Naive thymus-derived CD8-positive, alpha-beta T cell (primary cell): ENCODE results near the gene TADA2B. TPM values are rescaled to one million over a fixed set of nuclear protein-coding genes. Genes with fewer than 3 reads are reported as not detected.
A peak's percentile ranks its signal among the peaks of the same experiment; 100 is the strongest.

ENCODE experiments used
- ATAC-seq, 2 donors: fragments of 150-1000 bp; cut with Tn5 transposase in 1 of 2; sonication (Bioruptor Pico), chemical (Tn5 transposase) in 1 of 2; 1 replicate in 1 of 2; 2 replicates in 1 of 2; pipeline ENCODE4 v1.10.0; 2021; ENCODE audit warnings: mild to moderate bottlenecking in 2 of 2, moderate library complexity in 2 of 2
- POLR2A ChIA-PET: fragments of 350-600 bp; sonication (Branson Sonifier 250); formaldehyde crosslinking; loops from one replicate; lab custom pipeline; 2021; ENCODE audit warnings: antibody characterized with exemption; lab: Charles Lee
- DNase-seq, 10 donors: peaks; one replicate each; pipeline versions ENCODE4 v3.0.0 to v3.0.0-alpha.2; 2020 to 2022
- H3K27ac Mint-ChIP-seq, 10 donors: one replicate each; pipeline ENCODE4 v1.8.0; 2020 to 2022; ENCODE audit warnings: mild to moderate bottlenecking in 10 of 10, mixed read lengths in 10 of 10, moderate library complexity in 4 of 10, inconsistent platforms in 1 of 10
- H3K27me3 Mint-ChIP-seq, 5 donors: one replicate each; pipeline ENCODE4 v1.8.0; 2021 to 2022; ENCODE audit warnings: mixed read lengths in 5 of 5
- H3K36me3 Mint-ChIP-seq, 3 donors: one replicate each; pipeline ENCODE4 v1.8.0; 2020 to 2022; ENCODE audit warnings: mixed read lengths in 3 of 3, mild to moderate bottlenecking in 2 of 3, inconsistent platforms in 1 of 3
- H3K4me1 Mint-ChIP-seq, 4 donors: one replicate each; pipeline ENCODE4 v1.8.0; 2021 to 2022; ENCODE audit warnings: mixed read lengths in 4 of 4
- H3K4me3 Mint-ChIP-seq, 10 donors: one replicate each; pipeline ENCODE4 v1.8.0; 2020 to 2022; ENCODE audit warnings: mild to moderate bottlenecking in 10 of 10, mixed read lengths in 10 of 10, moderate library complexity in 6 of 10, inconsistent platforms in 1 of 10
- H3K9me3 Mint-ChIP-seq, 9 donors: one replicate each; pipeline ENCODE4 v1.8.0; 2020 to 2022; ENCODE audit warnings: mixed read lengths in 9 of 9, mild to moderate bottlenecking in 3 of 9, inconsistent platforms in 1 of 9, moderate library complexity in 1 of 9
- polyA plus RNA-seq, 3 donors: library from polyadenylated mRNA; unstranded; fragments of 300-500 nt; fragmentation: Illumina TruSeq; gene quantifications; one replicate each; pipeline ENCODE4 v1.2.3, GENCODE V29; 2021
- total RNA-seq, 8 experiments: library from RNA in 2 of 8; stranded (reverse) in 2 of 8; gene quantifications; one replicate each; pipeline ENCODE4 v1.2.3 and lab custom pipeline; 2021 to 2026

TADA2B gene
- total and polyA plus RNA-seq, 5 experiments from 2014 or later, result 2.6 to 55.2 (median 4.8) TPM

GRCh38 chr4:7066006-7066405, 22.8 kb downstream of the TADA2B start:
- H3K27me3 Mint-ChIP-seq, result peaks cover 0 to 3% (median 0%) of the 10 kb centered on the region in 5 donors
- H3K9me3 Mint-ChIP-seq, result no peaks in the 10 kb centered on the region
- POLR2A ChIA-PET, result interaction anchor here (0.6 to 8.6 kb wide), 7 partner anchors 9 to 757 kb away, joined by 3 to 172 read pairs (median 3); partner anchors contain the start of gene TADA2B
- peak overlapping the region; percentile 85 to 98 (median 96) for H3K4me3 Mint-ChIP-seq
- DNase-seq, result no peak
- peak overlapping the region in 7 of 10 donors; percentile 28 to 93 (median 77) for H3K27ac Mint-ChIP-seq
- H3K36me3 Mint-ChIP-seq, result peaks cover 0 to 42% (median 9%) of the 10 kb centered on the region in 3 donors
- H3K4me1 Mint-ChIP-seq, result peaks cover 18 to 63% (median 52%) of the 10 kb centered on the region in 4 donors
- ATAC-seq, result no peak

- H3K27me3 Mint-ChIP-seq, result peaks cover 0 to 3% (median 0%) of the 10 kb centered on the region in 5 donors
- no peaks in the 10 kb centered on the region for H3K9me3 Mint-ChIP-seq
- DNase-seq, result no peak
- POLR2A ChIA-PET, result interaction anchor here (1.6 to 8.6 kb wide), 7 partner anchors 14 to 426 kb away, joined by 3 to 172 read pairs (median 15); partner anchors contain the start of genes MRFAP1, TADA2B and TBC1D14
- H3K4me3 Mint-ChIP-seq, result peak overlapping the region; percentile 85 to 98 (median 96)
- ATAC-seq, result no peak
- H3K27ac Mint-ChIP-seq, result peak overlapping the region; percentile 73 to 98 (median 88)
- peaks cover 0 to 37% (median 9%) of the 10 kb centered on the region in 3 donors for H3K36me3 Mint-ChIP-seq
- H3K4me1 Mint-ChIP-seq, result peaks cover 18 to 60% (median 52%) of the 10 kb centered on the region in 4 donors
Observed at GRCh38 chr4:7066493-7066892, 23.3 kb downstream of the TADA2B start.

GRCh38 chr4:7067126-7067451, 23.9 kb downstream of the TADA2B start:
- no peak for DNase-seq

GRCh38 chr4:7067452-7068278, 24.5 kb downstream of the TADA2B start, which contains the start of gene GRPEL1:
Gene GRPEL1, minus strand, starts transcription at chr4:7068064. Its CDS starts 32 bp downstream, at chr4:7068032.
- POLR2A ChIA-PET, result interaction anchor here (0.7 to 8.6 kb wide), 36 partner anchors 9 to 1091 kb away, joined by 3 to 172 read pairs (median 5); partner anchors contain the start of genes ABLIM2, BLOC1S4, KIAA0232 and MAN2B2
- H3K9me3 Mint-ChIP-seq, result no peaks in the 10 kb centered on the region
- H3K36me3 Mint-ChIP-seq, result peaks cover 0 to 25% (median 9%) of the 10 kb centered on the region in 3 donors
- DNase-seq (peak; percentile 37 to 100 (median 100)), ATAC-seq (peak; percentile 91 to 92)
- H3K27ac Mint-ChIP-seq, result peak within 1 kb of the TSS; percentile 91 to 98 (median 96)
- peak within 1 kb of the TSS; percentile 85 to 98 (median 96) for H3K4me3 Mint-ChIP-seq
- H3K27me3 Mint-ChIP-seq, result peaks cover 0 to 3% (median 0%) of the 10 kb centered on the region in 5 donors
- H3K4me1 Mint-ChIP-seq, result peaks cover 18 to 59% (median 52%) of the 10 kb centered on the region in 4 donors

More at GRCh38 chr4:7067126-7067451, 23.9 kb downstream of the TADA2B start:
- Mint-ChIP-seq H3K4me1 (peaks cover 18 to 59% (median 52%) of the 10 kb centered on the region in 4 donors), H3K9me3 (no peaks in the 10 kb centered on the region), H3K27ac (peak overlapping the region; percentile 73 to 98 (median 88)), H3K27me3 (peaks cover 0 to 3% (median 0%) of the 10 kb centered on the region in 5 donors), H3K4me3 (peak overlapping the region; percentile 85 to 98 (median 96)), H3K36me3 (peaks cover 0 to 31% (median 9%) of the 10 kb centered on the region in 3 donors)
- POLR2A ChIA-PET, result interaction anchor here (0.9 to 8.6 kb wide), 23 partner anchors 8 to 492 kb away, joined by 3 to 172 read pairs (median 6); partner anchors contain the start of genes BLOC1S4, KIAA0232, MAN2B2 and MRFAP1
- ATAC-seq, result no peak

- Mint-ChIP-seq H3K9me3 (no peaks in the 10 kb centered on the region), H3K27ac (peak overlapping the region; percentile 91 to 98 (median 96)), H3K4me3 (peak overlapping the region; percentile 85 to 98 (median 96)), H3K27me3 (peaks cover 0 to 3% (median 0%) of the 10 kb centered on the region in 5 donors), H3K36me3 (peaks cover 0 to 18% (median 3%) of the 10 kb centered on the region in 3 donors), H3K4me1 (peaks cover 18 to 59% (median 52%) of the 10 kb centered on the region in 4 donors)
- peak in 1 of 10 donors; percentile 100 for DNase-seq
- ATAC-seq, result no peak
- POLR2A ChIA-PET, result interaction anchor here (0.6 to 8.6 kb wide), 36 partner anchors 9 to 1090 kb away, joined by 3 to 172 read pairs (median 5); partner anchors contain the start of genes ABLIM2, BLOC1S4, KIAA0232 and MAN2B2
Observed at GRCh38 chr4:7068279-7068842, 25.2 kb downstream of the TADA2B start.

DNA sequence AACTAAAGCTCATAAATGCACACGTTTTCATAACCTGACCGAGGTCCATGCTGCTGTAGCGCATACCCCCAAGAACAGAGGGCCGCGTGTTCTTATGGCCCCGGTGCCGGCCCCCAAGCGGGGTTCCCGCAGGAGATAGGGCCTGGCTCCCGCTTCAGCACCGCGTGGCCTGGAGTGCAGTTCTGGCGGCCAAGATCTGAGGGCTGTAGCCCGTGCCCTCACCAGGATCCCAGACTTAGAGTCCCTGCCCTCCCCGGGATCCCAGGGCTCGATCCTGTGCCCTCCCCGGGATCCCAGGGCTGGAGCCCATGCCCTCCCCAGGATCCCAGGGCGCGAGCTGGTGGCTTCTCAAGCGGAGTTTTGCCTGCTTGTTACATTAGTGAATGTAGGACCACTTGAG, 25.7 kb downstream of the TADA2B start:
- POLR2A ChIA-PET, result interaction anchor here (0.6 to 8.6 kb wide), 17 partner anchors 10 to 893 kb away, joined by 3 to 172 read pairs (median 7); partner anchors contain the start of genes BLOC1S4, MAN2B2, TADA2B and TBC1D14
- ATAC-seq (no peak), DNase-seq (no peak)
- peak overlapping the region; percentile 91 to 98 (median 96) for H3K27ac Mint-ChIP-seq
- H3K36me3 Mint-ChIP-seq, result peaks cover 0 to 13% (median 0%) of the 10 kb centered on the region in 3 donors
- peaks cover 0 to 3% (median 0%) of the 10 kb centered on the region in 5 donors for H3K27me3 Mint-ChIP-seq
- peak overlapping the region; percentile 85 to 98 (median 96) for H3K4me3 Mint-ChIP-seq
- no peaks in the 10 kb centered on the region for H3K9me3 Mint-ChIP-seq
- H3K4me1 Mint-ChIP-seq, result peaks cover 18 to 53% (median 50%) of the 10 kb centered on the region in 4 donors

GRCh38 chr4:7070729-7071511, 27.7 kb downstream of the TADA2B start:
- DNase-seq (peak; percentile 75 to 91 (median 86)), ATAC-seq (peak; percentile 22 to 27)
- POLR2A ChIA-PET, result interaction anchor here (0.9 to 8.6 kb wide), 7 partner anchors 28 to 398 kb away, joined by 3 to 172 read pairs (median 4); partner anchors contain the start of gene TADA2B
- Mint-ChIP-seq H3K4me1 (peaks cover 15 to 39% (median 34%) of the 10 kb centered on the region in 4 donors), H3K9me3 (no peaks in the 10 kb centered on the region), H3K36me3 (no peaks in the 10 kb centered on the region), H3K4me3 (peak overlapping the region; percentile 9 to 83 (median 60)), H3K27me3 (peaks cover 0 to 4% (median 0%) of the 10 kb centered on the region in 5 donors), H3K27ac (peak overlapping the region; percentile 9 to 80 (median 51))

- Mint-ChIP-seq H3K36me3 (no peaks in the 10 kb centered on the region), H3K9me3 (no peaks in the 10 kb centered on the region), H3K4me3 (no peak overlapping the region), H3K27me3 (peaks cover 0 to 4% (median 0%) of the 10 kb centered on the region in 5 donors), H3K27ac (no peak overlapping the region), H3K4me1 (peaks cover 12 to 22% (median 18%) of the 10 kb centered on the region in 4 donors)
- POLR2A ChIA-PET, result interaction anchor here (8.6 kb wide), 1 partner anchor 30 kb away, joined by 172 read pairs; the partner anchor contains the start of gene TADA2B
- ATAC-seq (no peak), DNase-seq (no peak)
Observed at GRCh38 chr4:7073059-7073458, 29.9 kb downstream of the TADA2B start.

- H3K9me3 Mint-ChIP-seq, result no peaks in the 10 kb centered on the region
- H3K4me1 Mint-ChIP-seq, result peaks cover 7 to 15% (median 13%) of the 10 kb centered on the region in 4 donors
- H3K27ac Mint-ChIP-seq, result no peak overlapping the region
- no peaks in the 10 kb centered on the region for H3K36me3 Mint-ChIP-seq
- ATAC-seq (no peak), DNase-seq (peak in 1 of 10 donors; percentile 22)
- POLR2A ChIA-PET, result interaction anchor here (8.6 kb wide), 1 partner anchor 31 kb away, joined by 172 read pairs; the partner anchor contains the start of gene TADA2B
- peaks cover 0 to 4% (median 0%) of the 10 kb centered on the region in 5 donors for H3K27me3 Mint-ChIP-seq
- H3K4me3 Mint-ChIP-seq, result no peak overlapping the region
Observed at GRCh38 chr4:7073526-7074390, 30.6 kb downstream of the TADA2B start.

GRCh38 chr4:7074426-7074825, 31.3 kb downstream of the TADA2B start:
- ATAC-seq (no peak), DNase-seq (no peak)
- H3K27ac Mint-ChIP-seq, result no peak overlapping the region
- H3K36me3 Mint-ChIP-seq, result no peaks in the 10 kb centered on the region
- peaks cover 0 to 4% (median 0%) of the 10 kb centered on the region in 5 donors for H3K27me3 Mint-ChIP-seq
- POLR2A ChIA-PET, result no interaction called here
- H3K9me3 Mint-ChIP-seq, result no peaks in the 10 kb centered on the region
- H3K4me1 Mint-ChIP-seq, result peaks cover 6 to 11% (median 8%) of the 10 kb centered on the region in 4 donors
- no peak overlapping the region for H3K4me3 Mint-ChIP-seq
